Fibroblast of lung (primary cell): ENCODE data around the gene CCDC141. TPM values are rescaled to one million over a fixed set of nuclear protein-coding genes. Genes with fewer than 3 reads are reported as not detected.
A peak's percentile ranks its signal among the peaks of the same experiment; 100 is the strongest.

Experiments used
- DNase-seq, 2 donors: peaks; one replicate each; pipeline versions ENCODE4 v3.0.0 to v3.0.0-alpha.2; 2010; ENCODE audit warnings: low read depth in 2 of 2
- H2AFZ ChIP-seq: 2 replicates; pipeline ENCODE4 v1.5.1; 2012; ENCODE audit warnings: low read length, control low read depth, inconsistent platforms
- H3K27ac ChIP-seq: 2 replicates; pipeline ENCODE4 v1.5.1; 2011; ENCODE audit warnings: low read length, control low read depth; ENCODE audit not compliant: insufficient read depth
- H3K27me3 ChIP-seq: 2 replicates; pipeline ENCODE4 v1.5.1; 2011; ENCODE audit warnings: mild to moderate bottlenecking, low read length; ENCODE audit not compliant: control insufficient read depth, insufficient read depth
- H3K36me3 ChIP-seq: 2 replicates; pipeline ENCODE4 v1.5.1; 2011; ENCODE audit warnings: low read length; ENCODE audit not compliant: control insufficient read depth, insufficient read depth
- H3K4me1 ChIP-seq: 2 replicates; pipeline ENCODE4 v1.5.1; 2011; ENCODE audit warnings: low read length; ENCODE audit not compliant: control insufficient read depth, insufficient read depth; ENCODE audit errors: extremely low read depth
- H3K4me2 ChIP-seq: 2 replicates; pipeline ENCODE4 v1.5.1; 2011; ENCODE audit warnings: low read length, control low read depth; ENCODE audit not compliant: insufficient read depth; ENCODE audit errors: extremely low read depth
- H3K4me3 ChIP-seq, 4 experiments: fragments of 200-600 bp in 1 of 4; sonication (generic) in 1 of 4; replicated peaks in 1 of 4; 2 replicates each; pipeline ENCODE4 v1.5.1; 2011 to 2016; ENCODE audit warnings: low read length in 4 of 4, low read depth in 3 of 4, mild to moderate bottlenecking in 3 of 4, control low read depth in 2 of 4, inconsistent platforms in 1 of 4, mixed read lengths in 1 of 4; ENCODE audit not compliant: insufficient read depth in 1 of 4; ENCODE audit errors: control extremely low read depth in 1 of 4
- H3K79me2 ChIP-seq: 2 replicates; pipeline ENCODE4 v1.5.1; 2012; ENCODE audit warnings: mild to moderate bottlenecking, low read length, inconsistent platforms; ENCODE audit not compliant: control insufficient read depth, insufficient read depth
- H3K9ac ChIP-seq: 2 replicates; pipeline ENCODE4 v1.5.1; 2011; ENCODE audit warnings: mild to moderate bottlenecking, low read length, control low read depth; ENCODE audit not compliant: insufficient read depth
- H3K9me3 ChIP-seq: 2 replicates; pipeline ENCODE4 v1.5.1; 2012; ENCODE audit warnings: low read depth, low read length; ENCODE audit not compliant: control insufficient read depth, insufficient read depth
- H4K20me1 ChIP-seq: 2 replicates; pipeline ENCODE4 v1.5.1; 2011; ENCODE audit warnings: low read length; ENCODE audit not compliant: control insufficient read depth, insufficient read depth; ENCODE audit errors: extremely low read depth
- CTCF ChIP-seq, 2 donors: IDR thresholded peaks in 1 of 2; conservative IDR thresholded peaks in 1 of 2; 1 replicate in 1 of 2; 2 replicates in 1 of 2; pipeline ENCODE4 v1.5.1; 2011 to 2012; ENCODE audit warnings: low read length in 2 of 2, control low read depth in 1 of 2, inconsistent platforms in 1 of 2, low read depth in 1 of 2, mild to moderate bottlenecking in 1 of 2
- EZH2 ChIP-seq: IDR thresholded peaks from 2 replicates; pipeline ENCODE4 v1.5.1; 2012; ENCODE audit warnings: low read length, control low read depth, mild to moderate bottlenecking; ENCODE audit errors: missing control alignments
- polyA plus RNA-seq, 2 donors: library from polyadenylated mRNA; depleted of rRNA in 1 of 2; stranded (reverse) in 1 of 2; unstranded in 1 of 2; fragments of >200 nt; gene quantifications; 2 replicates each; pipeline ENCODE4 v1.2.1, GENCODE V29; 2011 to 2012; ENCODE audit warnings: missing spikeins in 1 of 2
- total RNA-seq: library from RNA; depleted of rRNA; stranded (reverse); fragments of >200 nt; gene quantifications from 2 replicates; pipeline ENCODE4 v1.2.1, GENCODE V29; 2014

Gene CCDC141
- total and polyA plus RNA-seq, 2 donors (not counting 1 experiment from before 2014, with no cell fraction given): 0.03 to 0.17 TPM

- no peak overlapping the region for H2AFZ ChIP-seq
- no peaks in the 10 kb centered on the region for H3K79me2 ChIP-seq
- no peaks in the 10 kb centered on the region for H3K9me3 ChIP-seq
- no peaks in the 10 kb centered on the region for H3K27me3 ChIP-seq
- no peaks in the 10 kb centered on the region for H3K36me3 ChIP-seq
- H3K4me1 ChIP-seq: peaks cover 5% of the 10 kb centered on the region
- no peaks in the 10 kb centered on the region for H4K20me1 ChIP-seq
- TF ChIP-seq CTCF (conservative IDR thresholded peaks at IDR 0.05 in 1 of 2, IDR thresholded peaks at IDR 0.05 in 1 of 2; ENCODE audit: low read depth in 1 of 2, low read length in 2 of 2) (no peak), EZH2 (no peak)
- H3K4me3 ChIP-seq: no peak overlapping the region
- H3K9ac ChIP-seq: no peak overlapping the region
- H3K27ac ChIP-seq: no peak overlapping the region
- H3K4me2 ChIP-seq: no peak overlapping the region
- peak; percentile 65 to 77 for DNase-seq
Measured at GRCh38 chr2:178844269-178844668, 205.7 kb downstream of the CCDC141 start.

DNA sequence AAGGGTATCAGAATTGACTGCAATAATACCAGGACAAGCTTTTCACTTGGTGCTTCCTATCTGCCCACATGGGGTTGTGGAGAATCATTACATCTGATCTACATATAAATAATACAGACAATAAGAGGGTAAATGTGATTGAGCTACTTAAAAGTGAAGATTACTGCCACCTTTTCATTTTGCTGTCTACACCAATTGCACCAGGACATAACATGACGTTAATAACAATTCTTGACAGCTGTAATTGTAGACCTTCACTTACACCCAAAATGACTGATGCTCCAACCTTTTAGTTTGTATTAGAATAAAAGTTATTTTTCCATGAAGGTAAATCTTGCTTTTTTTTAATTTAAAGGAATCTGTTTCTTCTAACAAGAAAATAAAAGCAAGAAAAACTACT, 206.2 kb downstream of the CCDC141 start:
- no peaks in the 10 kb centered on the region for H4K20me1 ChIP-seq
- no peaks in the 10 kb centered on the region for H3K79me2 ChIP-seq
- no peak overlapping the region for H3K9ac ChIP-seq
- TF ChIP-seq CTCF (conservative IDR thresholded peaks at IDR 0.05 in 1 of 2, IDR thresholded peaks at IDR 0.05 in 1 of 2; ENCODE audit: low read depth in 1 of 2, low read length in 2 of 2): no peak
- no peak for TF ChIP-seq EZH2
- H3K4me1 ChIP-seq: peaks cover 5% of the 10 kb centered on the region
- no peak overlapping the region for H3K4me3 ChIP-seq
- H3K27me3 ChIP-seq: no peaks in the 10 kb centered on the region
- no peak overlapping the region for H3K4me2 ChIP-seq
- H3K36me3 ChIP-seq: no peaks in the 10 kb centered on the region
- no peaks in the 10 kb centered on the region for H3K9me3 ChIP-seq
- no peak overlapping the region for H2AFZ ChIP-seq
- H3K27ac ChIP-seq: no peak overlapping the region
- no peak for DNase-seq

DNA sequence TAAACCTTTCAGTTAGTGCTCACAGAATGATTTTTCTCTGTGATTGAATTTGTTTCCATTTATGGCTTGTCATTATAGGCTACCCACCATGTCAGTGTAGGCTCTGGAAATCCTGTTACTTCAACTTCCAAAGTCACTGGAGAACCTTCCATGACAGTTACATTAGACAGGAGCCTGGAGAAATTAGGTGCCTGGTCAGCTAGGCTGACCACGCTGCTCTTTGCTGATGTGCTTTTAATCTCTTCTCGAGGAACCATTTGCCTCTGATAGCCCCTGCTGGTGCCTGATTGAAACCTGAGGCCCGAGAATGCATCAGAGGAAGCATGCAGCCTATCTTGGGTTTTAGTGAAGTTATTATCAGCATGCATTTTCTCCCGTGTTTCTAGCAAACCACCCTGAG, 213.1 kb downstream of the CCDC141 start:
- no peaks in the 10 kb centered on the region for H3K27me3 ChIP-seq
- H3K9ac ChIP-seq: no peak overlapping the region
- no peak for TF ChIP-seq CTCF (conservative IDR thresholded peaks at IDR 0.05 in 1 of 2, IDR thresholded peaks at IDR 0.05 in 1 of 2; ENCODE audit: low read depth in 1 of 2, low read length in 2 of 2)
- no peak for TF ChIP-seq EZH2
- DNase-seq: no peak
- H3K9me3 ChIP-seq: no peaks in the 10 kb centered on the region
- H3K27ac ChIP-seq: no peak overlapping the region
- H4K20me1 ChIP-seq: no peaks in the 10 kb centered on the region
- H3K36me3 ChIP-seq: no peaks in the 10 kb centered on the region
- no peak overlapping the region for H3K4me3 ChIP-seq
- H3K4me1 ChIP-seq: no peaks in the 10 kb centered on the region
- H3K4me2 ChIP-seq: no peak overlapping the region
- H3K79me2 ChIP-seq: no peaks in the 10 kb centered on the region
- no peak overlapping the region for H2AFZ ChIP-seq
